PC-3 (cell line): ENCODE measurements around the gene ADGRD1. TPM values are rescaled to one million over a fixed set of nuclear protein-coding genes. Genes with fewer than 3 reads are reported as not detected.

Experiments used
- ATAC-seq: fragments of 200-7000 bp; cut with Tn5 transposase; 2 replicates; pipeline ENCODE4 v1.9.1; 2020; ENCODE audit warnings: mild to moderate bottlenecking, moderate library complexity
- BruUV-seq: library from RNA; stranded (reverse); fragments of 400-500 nt; replicated peaks from 2 replicates; lab custom pipeline; 2021; lab: Mats Ljungman, UMichigan
- CTCF ChIA-PET: fragments of 300-600 bp; sonication (Branson Sonifier 250); formaldehyde crosslinking; loops from one replicate; lab custom pipeline; 2022; ENCODE audit warnings: antibody characterized with exemption; lab: Charles Lee
- POLR2A ChIA-PET: fragments of 300-600 bp; sonication (Branson Sonifier 250); formaldehyde crosslinking; loops from one replicate; lab custom pipeline; 2022; ENCODE audit warnings: antibody characterized with exemption; ENCODE audit not compliant: unreplicated experiment; lab: Charles Lee
- DNase-seq: peaks from one replicate; pipeline ENCODE4 v3.0.0-alpha.2; 2015
- H2AFZ ChIP-seq: fragments of 300-600 bp; sonication (generic); 2 replicates; pipeline ENCODE4 v1.6.0; 2016; ENCODE audit warnings: antibody characterized with exemption, low read length
- H3F3A ChIP-seq: fragments of 300-600 bp; sonication (generic); one replicate; pipeline ENCODE4 v1.6.0; 2017; ENCODE audit warnings: antibody characterized with exemption, low read length, control low read depth, mild to moderate bottlenecking; ENCODE audit not compliant: unreplicated experiment
- H3K27ac ChIP-seq: fragments of 300-600 bp; sonication (generic); 2 replicates; pipeline ENCODE4 v1.5.1; 2016; ENCODE audit warnings: mild to moderate bottlenecking, low read length
- H3K27me3 ChIP-seq: fragments of 300-600 bp; sonication (generic); 2 replicates; pipeline ENCODE4 v1.6.1; 2016; ENCODE audit warnings: low read length, mixed read lengths
- H3K36me3 ChIP-seq: fragments of 300-600 bp; sonication (generic); 2 replicates; pipeline ENCODE4 v1.6.1; 2016; ENCODE audit warnings: low read depth, mixed run types, low read length, mixed read lengths
- H3K4me1 ChIP-seq: fragments of 300-600 bp; sonication (generic); 2 replicates; pipeline ENCODE4 v1.5.1; 2016; ENCODE audit warnings: low read length; ENCODE audit not compliant: insufficient read depth
- H3K4me2 ChIP-seq: fragments of 300-600 bp; sonication (generic); 2 replicates; pipeline ENCODE4 v1.6.0; 2016; ENCODE audit warnings: low read length
- H3K4me3 ChIP-seq: fragments of 300-600 bp; sonication (generic); 2 replicates; pipeline ENCODE4 v1.5.1; 2016; ENCODE audit warnings: mild to moderate bottlenecking, low read length, mixed read lengths
- H3K79me2 ChIP-seq: fragments of 300-600 bp; sonication (generic); 2 replicates; pipeline ENCODE4 v1.6.1; 2017; ENCODE audit warnings: low read length, mixed read lengths
- H3K9ac ChIP-seq: fragments of 300-600 bp; sonication (generic); 2 replicates; pipeline ENCODE4 v1.6.0; 2016; ENCODE audit warnings: mild to moderate bottlenecking, low read length
- H3K9me2 ChIP-seq: fragments of 300-600 bp; sonication (generic); replicated peaks from 2 replicates; pipeline ENCODE4 v1.6.1; 2016; ENCODE audit warnings: mixed run types, low read length, mixed read lengths
- H3K9me3 ChIP-seq: fragments of 300-600 bp; sonication (generic); 2 replicates; pipeline ENCODE4 v1.6.1; 2016; ENCODE audit warnings: low read length, mixed read lengths
- H4K20me1 ChIP-seq: fragments of 300-600 bp; sonication (generic); 2 replicates; pipeline ENCODE4 v1.6.1; 2016; ENCODE audit warnings: low read length, mixed read lengths
- EZH2 ChIP-seq: fragments of 300-600 bp; sonication (generic); IDR thresholded peaks from one replicate; pipeline ENCODE4 v1.6.1; 2017; ENCODE audit warnings: antibody characterized with exemption, mild to moderate bottlenecking, low read length; ENCODE audit not compliant: unreplicated experiment
- EZH2phosphoT487 ChIP-seq: fragments of 300-600 bp; sonication (generic); IDR thresholded peaks from 2 replicates; pipeline ENCODE4 v1.6.1; 2018; ENCODE audit warnings: mild to moderate bottlenecking, antibody characterized with exemption, low read length, borderline replicate concordance
- intact Hi-C: fragments of 100-400 bp; cut with micrococcal nuclease; formaldehyde crosslinking; loops from 2 replicates; pipeline ENCODE4 v1.9.0; 2023
- total RNA-seq: library from RNA; depleted of rRNA; stranded (reverse); fragments of >200 nt; gene quantifications from 2 replicates; pipeline ENCODE4 v1.2.3, GENCODE V29; 2014
- TF ChIP-seq, protein P1 (sequence below): fragments of 300-600 bp; sonication (generic); conservative IDR thresholded peaks from 2 replicates; pipeline ENCODE4 v1.5.1; 2017; ENCODE audit warnings: antibody characterized with exemption, low read depth, mild to moderate bottlenecking, low read length

ADGRD1 gene
- total RNA-seq, 1 experiment from 2014 or later = 0.18 TPM

DNA sequence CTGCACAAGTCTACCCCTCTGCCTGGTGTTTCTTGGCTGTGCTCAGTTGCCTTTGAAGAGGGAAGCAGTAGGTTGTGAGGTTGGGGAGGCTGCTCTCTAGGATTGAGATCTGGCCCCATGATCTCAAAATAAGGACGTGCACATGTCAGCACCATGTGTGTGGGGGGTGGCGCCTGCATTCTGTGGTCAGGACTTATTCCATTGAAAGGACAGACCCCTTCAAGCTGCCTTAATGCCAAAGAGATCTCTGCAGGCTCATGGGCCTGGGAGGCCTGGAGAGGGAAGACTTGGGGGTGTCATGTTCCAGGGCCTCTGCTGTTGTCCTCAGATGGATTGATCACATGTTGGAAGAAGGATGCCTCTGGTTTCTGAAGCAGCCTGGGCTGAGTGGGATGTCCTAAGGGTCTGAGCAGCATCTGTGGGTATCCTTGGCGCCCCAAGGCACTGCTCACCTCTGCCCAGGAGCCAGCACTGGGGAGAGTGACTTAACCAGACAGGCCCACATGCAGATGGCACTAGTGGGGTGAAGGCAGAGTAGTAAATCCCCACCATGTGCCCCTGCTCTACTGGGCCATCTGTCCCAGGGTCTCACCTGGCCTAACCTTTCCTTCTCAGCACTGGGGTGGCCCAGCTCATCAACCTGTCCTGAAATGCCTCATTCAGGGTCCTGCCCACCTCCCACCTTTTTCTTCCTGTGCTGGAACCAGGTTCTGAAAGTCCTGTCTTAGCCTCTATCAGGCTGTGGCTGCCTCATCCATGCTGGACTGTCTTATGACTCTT lies 118.9 kb downstream of the ADGRD1 start:
- DNase-seq = no peak
- Histone ChIP-seq H3K9me3 (no peaks in the 10 kb centered on the region), H3F3A (no peaks in the 10 kb centered on the region), H3K27me3 (peaks cover 56% of the 10 kb centered on the region), H3K9me2 (no peaks in the 10 kb centered on the region), H4K20me1 (no peaks in the 10 kb centered on the region), H3K4me1 (no peaks in the 10 kb centered on the region), H3K36me3 (no peaks in the 10 kb centered on the region), H3K4me3 (no peak overlapping the region), H3K27ac (no peak overlapping the region), H3K79me2 (no peaks in the 10 kb centered on the region), H2AFZ (no peak overlapping the region), H3K4me2 (no peak overlapping the region), H3K9ac (no peak overlapping the region)
- CTCF ChIA-PET = no interaction called here
- POLR2A ChIA-PET = no interaction called here
- intact Hi-C loops = no loop called here
- no TSS peak for BruUV-seq
- ATAC-seq = no peak
- TF ChIP-seq EZH2 (no peak), EZH2phosphoT487 (no peak)
- TF ChIP-seq, protein P1, sequence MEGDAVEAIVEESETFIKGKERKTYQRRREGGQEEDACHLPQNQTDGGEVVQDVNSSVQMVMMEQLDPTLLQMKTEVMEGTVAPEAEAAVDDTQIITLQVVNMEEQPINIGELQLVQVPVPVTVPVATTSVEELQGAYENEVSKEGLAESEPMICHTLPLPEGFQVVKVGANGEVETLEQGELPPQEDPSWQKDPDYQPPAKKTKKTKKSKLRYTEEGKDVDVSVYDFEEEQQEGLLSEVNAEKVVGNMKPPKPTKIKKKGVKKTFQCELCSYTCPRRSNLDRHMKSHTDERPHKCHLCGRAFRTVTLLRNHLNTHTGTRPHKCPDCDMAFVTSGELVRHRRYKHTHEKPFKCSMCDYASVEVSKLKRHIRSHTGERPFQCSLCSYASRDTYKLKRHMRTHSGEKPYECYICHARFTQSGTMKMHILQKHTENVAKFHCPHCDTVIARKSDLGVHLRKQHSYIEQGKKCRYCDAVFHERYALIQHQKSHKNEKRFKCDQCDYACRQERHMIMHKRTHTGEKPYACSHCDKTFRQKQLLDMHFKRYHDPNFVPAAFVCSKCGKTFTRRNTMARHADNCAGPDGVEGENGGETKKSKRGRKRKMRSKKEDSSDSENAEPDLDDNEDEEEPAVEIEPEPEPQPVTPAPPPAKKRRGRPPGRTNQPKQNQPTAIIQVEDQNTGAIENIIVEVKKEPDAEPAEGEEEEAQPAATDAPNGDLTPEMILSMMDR = no peak

DNA sequence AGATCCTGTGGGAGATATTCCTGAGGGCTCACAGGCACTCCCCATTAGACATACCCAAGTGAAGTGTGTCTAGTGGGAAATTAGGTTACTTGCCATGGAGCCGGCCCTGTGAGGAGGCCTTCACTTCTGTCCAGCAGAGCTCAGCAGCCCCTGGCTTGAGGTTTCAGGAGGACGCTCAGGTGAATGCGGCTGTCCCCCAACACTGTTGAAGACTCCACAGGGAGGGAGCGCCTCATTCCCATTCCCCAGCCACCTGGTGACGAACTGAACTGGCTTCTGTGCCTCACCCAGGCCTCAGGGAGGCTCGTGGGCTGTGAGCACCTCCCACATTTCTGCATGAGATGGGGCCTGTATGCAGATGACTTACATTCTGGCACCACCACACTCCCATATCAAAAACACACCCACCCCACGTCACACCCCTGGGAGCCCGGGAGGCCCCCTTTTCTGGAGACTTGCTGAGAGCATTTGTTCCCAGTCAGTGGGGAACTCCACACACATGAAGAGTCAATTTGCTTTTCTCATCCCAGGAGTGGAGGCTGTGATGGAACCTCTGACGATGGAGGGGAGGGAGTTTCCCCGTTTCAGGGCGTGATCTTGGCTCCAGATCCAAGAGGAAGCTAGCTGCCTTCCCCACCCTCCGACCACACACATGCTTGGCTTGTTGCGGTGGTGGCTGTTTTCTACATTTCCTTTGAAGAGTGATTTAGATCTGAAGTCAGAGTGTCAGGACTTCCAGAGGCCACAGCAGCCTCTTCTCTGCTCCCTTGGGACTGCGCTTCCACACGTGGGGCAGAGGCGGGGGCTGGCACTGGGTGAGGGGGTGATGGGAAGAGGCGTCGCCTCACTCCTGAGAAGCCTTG lies 120.7 kb downstream of the ADGRD1 start:
- Histone ChIP-seq H3K9me3 (no peaks in the 10 kb centered on the region), H3K27ac (no peak overlapping the region), H3K36me3 (no peaks in the 10 kb centered on the region), H3K4me2 (no peak overlapping the region), H3K9me2 (no peaks in the 10 kb centered on the region), H2AFZ (no peak overlapping the region), H3K4me3 (no peak overlapping the region), H3K4me1 (no peaks in the 10 kb centered on the region), H3K27me3 (peaks cover 64% of the 10 kb centered on the region), H3K9ac (no peak overlapping the region), H3K79me2 (no peaks in the 10 kb centered on the region), H3F3A (no peaks in the 10 kb centered on the region), H4K20me1 (no peaks in the 10 kb centered on the region)
- ChIA-PET POLR2A (no interaction called here), CTCF (no interaction called here)
- no TSS peak for BruUV-seq
- DNase-seq (no peak), ATAC-seq (no peak)
- intact Hi-C loops = no loop called here
- TF ChIP-seq, protein P1 = no peak

DNA sequence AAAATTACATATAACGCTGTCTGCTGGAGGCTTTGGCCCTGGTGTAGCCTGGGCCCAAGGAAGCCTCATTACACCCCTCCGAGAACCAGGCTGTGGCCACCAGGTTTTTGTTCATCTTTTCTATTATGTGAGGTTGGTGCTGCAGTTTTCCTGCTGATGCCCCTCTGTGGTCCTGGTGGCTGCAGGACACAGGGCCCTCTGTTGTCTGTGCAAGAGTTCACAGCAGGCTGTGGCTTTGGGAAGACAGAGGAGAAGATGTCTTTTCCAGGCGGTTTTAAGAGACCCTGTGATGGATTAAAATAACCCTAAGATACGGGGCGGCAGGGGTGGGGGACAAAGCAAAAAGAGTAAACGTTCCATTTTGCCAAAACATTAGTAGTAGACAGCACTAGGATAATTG lies 121.5 kb downstream of the ADGRD1 start:
- no peak overlapping the region for H3K4me2 ChIP-seq
- CTCF ChIA-PET = no interaction called here
- ATAC-seq = no peak

More for the DNA sequence above, 121.5 kb downstream of the ADGRD1 start:
- H3K9ac ChIP-seq = no peak overlapping the region
- POLR2A ChIA-PET = no interaction called here
- H3K4me3 ChIP-seq = no peak overlapping the region
- H4K20me1 ChIP-seq = no peaks in the 10 kb centered on the region
- H3K27ac ChIP-seq = no peak overlapping the region
- H3K36me3 ChIP-seq = no peaks in the 10 kb centered on the region
- no peak for DNase-seq
- intact Hi-C loops = no loop called here
- no peak overlapping the region for H2AFZ ChIP-seq
- no TSS peak for BruUV-seq
- no peaks in the 10 kb centered on the region for H3F3A ChIP-seq
- H3K4me1 ChIP-seq = no peaks in the 10 kb centered on the region
- no peak for TF ChIP-seq EZH2
- TF ChIP-seq, protein P1 = no peak
- TF ChIP-seq EZH2phosphoT487 = no peak
- H3K9me2 ChIP-seq = no peaks in the 10 kb centered on the region
- peaks cover 70% of the 10 kb centered on the region for H3K27me3 ChIP-seq
- no peaks in the 10 kb centered on the region for H3K79me2 ChIP-seq
- no peaks in the 10 kb centered on the region for H3K9me3 ChIP-seq
